Neural progenitor cell (in vitro differentiated cells): ENCODE measurements around the gene CLCA4.

Source experiments
- EZH2 ChIP-seq: fragments of 200-600 bp; sonication (generic); IDR thresholded peaks from 2 replicates; pipeline ENCODE4 v1.6.1; 2017; ENCODE audit warnings: antibody characterized with exemption, mild to moderate bottlenecking, moderate library complexity
- TF ChIP-seq, protein P1 (sequence below): fragments of 200-600 bp; sonication (generic); IDR thresholded peaks from 2 replicates; pipeline ENCODE4 v1.5.1; 2017; ENCODE audit warnings: antibody characterized with exemption, mild to moderate bottlenecking

DNA sequence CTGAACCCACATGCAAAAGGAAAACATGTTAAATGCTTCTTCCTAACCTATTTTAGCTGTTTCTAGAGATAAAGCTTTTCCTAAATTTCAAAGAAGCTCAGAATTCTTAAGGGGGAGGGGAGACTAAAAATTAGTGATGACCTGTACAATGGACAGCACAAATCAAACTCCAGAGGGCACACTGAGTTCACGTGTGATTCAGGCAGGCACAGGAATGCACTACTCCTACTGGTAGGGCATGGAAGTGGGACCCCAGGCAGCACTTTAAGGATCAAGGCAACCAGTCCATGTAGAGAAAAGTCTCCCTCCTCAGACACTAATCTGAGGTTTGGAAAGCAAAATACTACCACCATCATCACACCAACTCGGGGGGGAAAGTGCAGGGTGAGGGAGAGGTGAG is 31.3 kb upstream of the CLCA4 start:
- TF ChIP-seq, protein P1, sequence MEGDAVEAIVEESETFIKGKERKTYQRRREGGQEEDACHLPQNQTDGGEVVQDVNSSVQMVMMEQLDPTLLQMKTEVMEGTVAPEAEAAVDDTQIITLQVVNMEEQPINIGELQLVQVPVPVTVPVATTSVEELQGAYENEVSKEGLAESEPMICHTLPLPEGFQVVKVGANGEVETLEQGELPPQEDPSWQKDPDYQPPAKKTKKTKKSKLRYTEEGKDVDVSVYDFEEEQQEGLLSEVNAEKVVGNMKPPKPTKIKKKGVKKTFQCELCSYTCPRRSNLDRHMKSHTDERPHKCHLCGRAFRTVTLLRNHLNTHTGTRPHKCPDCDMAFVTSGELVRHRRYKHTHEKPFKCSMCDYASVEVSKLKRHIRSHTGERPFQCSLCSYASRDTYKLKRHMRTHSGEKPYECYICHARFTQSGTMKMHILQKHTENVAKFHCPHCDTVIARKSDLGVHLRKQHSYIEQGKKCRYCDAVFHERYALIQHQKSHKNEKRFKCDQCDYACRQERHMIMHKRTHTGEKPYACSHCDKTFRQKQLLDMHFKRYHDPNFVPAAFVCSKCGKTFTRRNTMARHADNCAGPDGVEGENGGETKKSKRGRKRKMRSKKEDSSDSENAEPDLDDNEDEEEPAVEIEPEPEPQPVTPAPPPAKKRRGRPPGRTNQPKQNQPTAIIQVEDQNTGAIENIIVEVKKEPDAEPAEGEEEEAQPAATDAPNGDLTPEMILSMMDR, result peak; percentile 57
- no peak for TF ChIP-seq EZH2
